ENCODE measurements around the gene TUBA3E. TPM values are rescaled to one million over a fixed set of nuclear protein-coding genes. Genes with fewer than 3 reads are reported as not detected.
A peak's percentile ranks its signal among the peaks of the same experiment; 100 is the strongest.
"Not testable (repeated sequence)": the region's sequence is repeated elsewhere in the genome, so short reads cannot be mapped to it uniquely, and the experiment has no call there.

TUBA3E gene
- total RNA-seq, 2 donors from 2014 or later = 1.6 to 9.5 TPM

DNA sequence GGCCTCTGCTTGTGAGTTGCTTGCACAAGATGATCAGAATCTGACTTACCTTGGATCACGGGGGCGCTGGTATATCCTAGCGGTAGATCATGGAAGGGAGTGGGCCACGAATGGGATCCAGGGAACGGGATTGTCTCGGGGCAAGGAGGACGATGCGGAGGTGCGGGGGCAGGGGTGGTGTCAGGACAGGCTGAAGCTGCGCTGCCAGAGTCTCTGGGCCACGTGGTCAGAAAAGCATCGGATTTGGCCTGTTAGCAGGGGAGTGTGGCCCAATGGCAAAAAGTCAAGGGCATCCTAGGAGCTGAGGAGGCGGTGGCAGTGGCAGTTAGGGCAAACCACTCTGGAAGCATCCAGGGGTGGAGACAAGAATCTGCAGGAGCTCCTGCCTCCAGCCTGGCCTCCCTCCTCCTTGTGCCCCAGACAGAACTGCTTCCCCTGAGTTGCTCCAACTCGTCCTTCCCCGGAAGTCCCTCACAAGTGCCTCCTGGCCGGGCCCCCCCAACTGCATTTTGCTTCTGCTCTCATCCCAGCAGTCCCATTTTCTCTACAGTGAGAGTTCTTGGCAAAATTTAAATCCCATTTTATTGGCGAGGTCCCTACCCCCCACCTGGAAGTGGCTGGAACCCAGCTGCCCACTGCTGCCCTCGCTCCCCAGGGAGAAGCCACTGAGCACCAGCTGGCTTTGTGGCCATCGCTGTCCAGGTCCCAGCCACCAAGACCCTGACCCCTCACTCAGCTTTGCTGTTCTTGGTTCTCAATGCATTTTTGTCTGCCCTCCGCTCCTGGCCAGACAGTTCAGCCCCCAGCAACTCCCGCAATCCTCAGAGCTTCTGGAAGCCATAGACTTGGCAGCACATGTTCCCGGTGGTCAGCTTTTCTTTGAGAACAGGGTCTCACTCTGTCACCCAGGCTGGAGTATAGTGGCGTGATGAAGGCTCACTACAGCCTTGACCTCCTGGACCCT is 47.8 kb downstream of the TUBA3E start:
- TF ChIP-seq, protein P1, sequence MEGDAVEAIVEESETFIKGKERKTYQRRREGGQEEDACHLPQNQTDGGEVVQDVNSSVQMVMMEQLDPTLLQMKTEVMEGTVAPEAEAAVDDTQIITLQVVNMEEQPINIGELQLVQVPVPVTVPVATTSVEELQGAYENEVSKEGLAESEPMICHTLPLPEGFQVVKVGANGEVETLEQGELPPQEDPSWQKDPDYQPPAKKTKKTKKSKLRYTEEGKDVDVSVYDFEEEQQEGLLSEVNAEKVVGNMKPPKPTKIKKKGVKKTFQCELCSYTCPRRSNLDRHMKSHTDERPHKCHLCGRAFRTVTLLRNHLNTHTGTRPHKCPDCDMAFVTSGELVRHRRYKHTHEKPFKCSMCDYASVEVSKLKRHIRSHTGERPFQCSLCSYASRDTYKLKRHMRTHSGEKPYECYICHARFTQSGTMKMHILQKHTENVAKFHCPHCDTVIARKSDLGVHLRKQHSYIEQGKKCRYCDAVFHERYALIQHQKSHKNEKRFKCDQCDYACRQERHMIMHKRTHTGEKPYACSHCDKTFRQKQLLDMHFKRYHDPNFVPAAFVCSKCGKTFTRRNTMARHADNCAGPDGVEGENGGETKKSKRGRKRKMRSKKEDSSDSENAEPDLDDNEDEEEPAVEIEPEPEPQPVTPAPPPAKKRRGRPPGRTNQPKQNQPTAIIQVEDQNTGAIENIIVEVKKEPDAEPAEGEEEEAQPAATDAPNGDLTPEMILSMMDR (IDR thresholded peaks at IDR 0.05) = no peak
- DNase-seq (ENCODE audit: low spot score) = no peak
- Histone ChIP-seq H3K36me3 (peaks cover 13% of the 10 kb centered on the region), H3K4me1 (no peaks in the 10 kb centered on the region), H3K27me3 (no peaks in the 10 kb centered on the region), H3K4me3 (no peak overlapping the region), H3K27ac (no peak overlapping the region), H3K9me3 (no peaks in the 10 kb centered on the region)

DNA sequence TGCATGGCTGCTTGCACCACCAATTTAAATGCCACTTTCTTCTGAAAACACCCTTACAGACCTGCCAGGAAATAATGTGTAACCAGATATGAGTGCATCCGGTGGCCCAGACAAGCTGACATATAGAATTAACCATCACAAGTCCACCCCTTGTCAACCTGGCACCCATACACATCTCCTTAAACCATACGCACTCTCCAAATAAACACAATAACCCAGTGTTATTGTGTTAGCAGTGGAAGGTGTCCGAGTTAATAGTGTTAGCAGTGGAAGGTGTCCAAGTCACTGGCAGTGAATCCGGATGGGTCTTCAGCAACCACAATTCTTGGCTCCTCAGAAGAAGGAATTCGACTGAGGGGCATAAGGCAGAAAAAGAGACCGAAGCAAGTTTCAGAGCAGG is 49.7 kb downstream of the TUBA3E start:
- not testable (repeated sequence) for H3K9me3 ChIP-seq

GRCh38 chr2:130145006-130145414 is 53.2 kb downstream of the TUBA3E start, which contains the start of gene CCDC74B:
TSS of gene CCDC74B (minus strand) at chr2:130145112. CDS start at chr2:130144996, 116 bp downstream.
- H3K4me1 ChIP-seq, H3K27ac ChIP-seq, H3K36me3 ChIP-seq, H3K9me3 ChIP-seq, H3K27me3 ChIP-seq: not testable (repeated sequence)
- peak; percentile 61 for DNase-seq (ENCODE audit: low spot score)
- H3K4me3 ChIP-seq = peak within 1 kb of the TSS; percentile 29 to 45

More for the DNA sequence above, 49.7 kb downstream of the TUBA3E start:
- H3K27me3 ChIP-seq; DNase-seq (ENCODE audit: low spot score); H3K27ac ChIP-seq; H3K4me3 ChIP-seq; H3K4me1 ChIP-seq: not testable (repeated sequence)
- H3K36me3 ChIP-seq = peaks cover 13% of the 10 kb centered on the region

DNA sequence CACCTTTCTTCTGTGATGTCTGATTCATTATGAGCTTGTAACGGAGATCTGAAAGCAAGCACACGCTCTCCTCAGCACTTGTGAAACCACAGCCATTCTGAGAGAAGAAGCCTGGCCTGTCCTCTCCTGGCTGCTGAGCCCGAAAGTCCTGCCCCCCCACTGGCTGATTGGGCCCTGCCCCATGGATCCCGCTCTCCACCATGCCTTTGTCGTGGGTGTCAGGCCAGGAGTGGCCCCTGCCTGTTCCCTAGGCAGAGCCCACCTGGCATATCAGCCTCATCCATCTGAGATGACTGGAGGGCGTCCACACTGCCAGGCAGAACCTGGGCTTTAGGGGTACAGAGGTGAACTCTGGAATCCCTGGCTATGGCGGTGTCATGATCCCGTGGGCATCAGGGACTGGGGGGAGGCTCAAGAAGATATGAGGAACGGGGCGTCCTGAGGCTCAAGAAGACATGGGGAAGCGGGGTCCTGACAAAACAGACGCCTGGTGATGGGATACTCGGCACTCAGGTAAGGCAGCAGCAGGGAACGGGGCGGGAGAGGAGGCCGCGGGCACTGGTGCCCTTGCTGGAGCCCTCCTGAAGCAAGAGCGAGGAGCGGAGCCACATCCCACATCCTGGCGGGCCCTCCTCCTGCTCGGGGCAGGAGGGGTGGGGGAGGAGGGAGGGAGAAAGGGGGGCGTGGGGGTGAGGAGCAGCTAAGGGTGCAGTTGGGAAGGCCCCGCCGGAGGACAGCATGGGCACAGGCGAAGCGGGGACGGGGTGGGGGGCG is 54.8 kb downstream of the TUBA3E start:
- H3K36me3 ChIP-seq, H3K9me3 ChIP-seq, H3K27me3 ChIP-seq, H3K27ac ChIP-seq, H3K4me1 ChIP-seq: not testable (repeated sequence)
- peak overlapping the region in 1 of 2 donors; percentile 45 for H3K4me3 ChIP-seq
- peak; percentile 40 for DNase-seq (ENCODE audit: low spot score)

DNA sequence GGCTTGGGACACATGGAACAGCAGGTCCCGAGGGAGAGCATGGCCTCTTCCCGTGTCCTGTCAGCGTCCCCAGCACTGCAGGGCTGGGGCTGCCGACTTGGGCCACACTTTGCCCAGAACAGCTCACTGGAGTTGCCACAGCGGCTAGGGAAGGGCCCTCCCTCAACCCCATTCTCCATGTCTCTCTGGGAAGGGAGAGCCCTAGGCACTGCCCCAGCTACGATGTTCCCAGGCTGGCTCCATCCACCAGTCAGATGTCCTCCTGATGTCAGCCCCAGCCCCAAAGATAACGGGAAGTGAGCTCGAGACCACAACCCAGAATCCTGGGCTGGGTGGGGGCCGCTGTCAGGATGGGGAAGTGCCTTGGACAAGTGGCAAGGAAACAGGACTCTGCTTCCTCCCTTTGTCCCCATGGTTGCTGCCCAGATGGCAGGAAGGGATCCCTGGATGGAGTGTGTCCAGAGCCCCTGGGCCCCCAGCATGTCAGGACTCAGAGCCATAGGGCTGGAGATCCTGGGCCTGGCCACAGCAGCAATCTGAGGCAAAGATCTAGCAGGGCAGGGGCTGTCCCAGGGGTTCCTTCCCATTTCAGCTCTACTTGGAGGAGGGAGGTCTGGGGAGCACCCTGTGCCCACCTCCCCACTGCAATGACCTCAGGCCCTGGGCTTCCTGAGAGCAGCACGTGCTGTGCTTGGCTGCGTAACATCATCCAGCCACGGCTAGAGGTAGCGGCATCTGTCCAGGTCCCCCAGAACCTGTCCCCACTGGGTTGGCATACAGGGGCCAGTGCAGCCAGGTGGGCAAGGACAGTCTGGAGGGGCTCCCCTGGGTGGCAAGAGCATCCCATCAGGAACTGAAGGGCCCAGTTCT is 55.6 kb downstream of the TUBA3E start:
- not testable (repeated sequence) for H3K9me3 ChIP-seq, H3K4me1 ChIP-seq, H3K27me3 ChIP-seq, H3K4me3 ChIP-seq, H3K27ac ChIP-seq, H3K36me3 ChIP-seq
- peak; percentile 42 for DNase-seq (ENCODE audit: low spot score)

Other genes starting within 250 kb of the TUBA3E start
- not detected for gene RAB6C, start 218.8 kb downstream of the TUBA3E start, total RNA-seq
- under 1 TPM in 1 of 2 donors, not detected in 1; 0.47 TPM for gene POTEF, start 69.2 kb downstream of the TUBA3E start, total RNA-seq
- gene CCDC74B, start 53.3 kb downstream of the TUBA3E start, total RNA-seq = 1 to 10 TPM; 1.1 to 2.5 TPM
- 10 to 100 TPM; 20.7 to 23.8 TPM for gene SMPD4, start 16.8 kb downstream of the TUBA3E start, total RNA-seq
- 100 to 1,000 TPM; 104 to 157 TPM for gene MZT2B, start 16.2 kb downstream of the TUBA3E start, total RNA-seq
- 10 to 100 TPM; 66.6 to 86.9 TPM for gene IMP4, start 144.5 kb upstream of the TUBA3E start, total RNA-seq
- gene PTPN18, start 157.6 kb upstream of the TUBA3E start, total RNA-seq = 10 to 100 TPM; 13.3 to 20.8 TPM